Neural cell (in vitro differentiated cells): ENCODE measurements around the gene RIPOR2. TPM values are rescaled to one million over a fixed set of nuclear protein-coding genes. Genes with fewer than 3 reads are reported as not detected.

Experiments
- H2AFZ ChIP-seq: fragments of 200-600, 300-800 bp; sonication (generic), shearing (Covaris generic); 2 replicates; pipeline ENCODE4 v1.6.0; 2014; ENCODE audit warnings: low read depth, mild to moderate bottlenecking, antibody characterized with exemption, low read length, moderate library complexity
- H3F3A ChIP-seq: fragments of 200-600 bp; shearing (Covaris generic); 2 replicates; pipeline ENCODE4 v1.6.1; 2016; ENCODE audit warnings: mild to moderate bottlenecking, moderate library complexity, mixed read lengths, antibody characterized with exemption, low read length; ENCODE audit not compliant: insufficient read depth, poor library complexity, severe bottlenecking
- H3K27ac ChIP-seq: fragments of 200-600, 300-800 bp; sonication (generic), shearing (Covaris generic); 2 replicates; pipeline ENCODE4 v1.5.1; 2014; ENCODE audit warnings: mild to moderate bottlenecking, low read length, moderate library complexity
- H3K27me3 ChIP-seq: fragments of 300-800, 200-600 bp; sonication (generic), shearing (Covaris generic); 2 replicates; pipeline ENCODE4 v1.6.0; 2014; ENCODE audit warnings: mild to moderate bottlenecking, low read depth, low read length, moderate library complexity; ENCODE audit not compliant: insufficient read depth
- H3K36me3 ChIP-seq: fragments of 300-800, 200-600 bp; sonication (generic), shearing (Covaris generic); 2 replicates; pipeline ENCODE4 v1.5.1; 2014; ENCODE audit warnings: mild to moderate bottlenecking, antibody characterized with exemption, low read length, moderate library complexity; ENCODE audit not compliant: insufficient read depth
- H3K4me2 ChIP-seq: fragments of 300-800, 200-600 bp; sonication (generic), shearing (Covaris generic); 2 replicates; pipeline ENCODE4 v1.6.0; 2014; ENCODE audit warnings: mild to moderate bottlenecking, low read length
- H3K4me3 ChIP-seq: fragments of 300-800, 200-600 bp; sonication (generic), shearing (Covaris generic); 2 replicates; pipeline ENCODE4 v1.5.1; 2014; ENCODE audit warnings: mild to moderate bottlenecking, low read length, moderate library complexity
- H3K79me2 ChIP-seq: fragments of 200-600 bp; shearing (Covaris generic); replicated peaks from 2 replicates; pipeline ENCODE4 v1.6.0; 2014; ENCODE audit warnings: mild to moderate bottlenecking, low read length, moderate library complexity; ENCODE audit not compliant: insufficient read depth
- H3K9ac ChIP-seq: fragments of 300-800, 200-600 bp; sonication (generic), shearing (Covaris generic); 2 replicates; pipeline ENCODE4 v1.6.1; 2016; ENCODE audit warnings: mild to moderate bottlenecking, low read length, mixed read lengths
- H3K9me2 ChIP-seq: fragments of 200-600 bp; shearing (Covaris generic); 2 replicates; pipeline ENCODE4 v1.6.1; 2016; ENCODE audit warnings: mild to moderate bottlenecking, low read length, mixed read lengths; ENCODE audit not compliant: insufficient read depth
- H3K9me3 ChIP-seq: fragments of 200-600, 300-800 bp; sonication (generic), shearing (Covaris generic); 2 replicates; pipeline ENCODE4 v1.6.1; 2016; ENCODE audit warnings: mild to moderate bottlenecking, mixed run types, low read length, moderate library complexity, mixed read lengths
- H4K20me1 ChIP-seq: fragments of 200-600 bp; shearing (Covaris generic); 2 replicates; pipeline ENCODE4 v1.6.1; 2016; ENCODE audit warnings: mild to moderate bottlenecking, mixed run types; ENCODE audit not compliant: insufficient read depth
- CTCF ChIP-seq: fragments of 450-650 bp; IDR thresholded peaks from 2 replicates; pipeline ENCODE4 v1.5.1; 2014; ENCODE audit warnings: antibody characterized with exemption, mild to moderate bottlenecking, moderate library complexity; ENCODE audit not compliant: poor library complexity, severe bottlenecking
- EP300 ChIP-seq: fragments of 450-650 bp; conservative IDR thresholded peaks from 2 replicates; pipeline ENCODE4 v1.6.1; 2014; ENCODE audit warnings: antibody characterized with exemption, mild to moderate bottlenecking, moderate library complexity; ENCODE audit not compliant: poor library complexity, severe bottlenecking
- EZH2 ChIP-seq: fragments of 200-600, 300-800 bp; shearing (Covaris generic), sonication (generic); IDR thresholded peaks from 2 replicates; pipeline ENCODE4 v1.6.1; 2014; ENCODE audit warnings: antibody characterized with exemption, low read length, borderline replicate concordance, mild to moderate bottlenecking; ENCODE audit not compliant: insufficient read depth, poor library complexity, severe bottlenecking
- MXI1 ChIP-seq: fragments of 450-650 bp; conservative IDR thresholded peaks from 2 replicates; pipeline ENCODE4 v1.6.1; 2014; ENCODE audit warnings: antibody characterized with exemption, mild to moderate bottlenecking; ENCODE audit not compliant: poor library complexity, severe bottlenecking
- POLR2AphosphoS5 ChIP-seq: IDR thresholded peaks from 2 replicates; pipeline ENCODE4 v1.6.1; 2012
- RAD21 ChIP-seq: fragments of 450-650 bp; conservative IDR thresholded peaks from 2 replicates; pipeline ENCODE4 v1.6.1; 2014; ENCODE audit warnings: antibody characterized with exemption, mild to moderate bottlenecking, moderate library complexity
- REST ChIP-seq: IDR thresholded peaks from 2 replicates; pipeline ENCODE4 v1.6.1; 2012; ENCODE audit warnings: borderline replicate concordance
- SMC3 ChIP-seq: fragments of 450-650 bp; conservative IDR thresholded peaks from 2 replicates; pipeline ENCODE4 v1.6.1; 2014; ENCODE audit warnings: antibody characterized with exemption, mild to moderate bottlenecking, moderate library complexity; ENCODE audit not compliant: poor library complexity
- TAF1 ChIP-seq: IDR thresholded peaks from 2 replicates; pipeline ENCODE4 v1.6.1; 2012; ENCODE audit warnings: low read depth
- polyA plus RNA-seq: library from polyadenylated mRNA; depleted of rRNA; stranded (reverse); fragments of >200 nt; gene quantifications from 2 replicates; pipeline ENCODE4 v1.2.3, GENCODE V29; 2014

RIPOR2 gene
- polyA plus RNA-seq, 1 donor from 2014 or later = 83.8 TPM

DNA sequence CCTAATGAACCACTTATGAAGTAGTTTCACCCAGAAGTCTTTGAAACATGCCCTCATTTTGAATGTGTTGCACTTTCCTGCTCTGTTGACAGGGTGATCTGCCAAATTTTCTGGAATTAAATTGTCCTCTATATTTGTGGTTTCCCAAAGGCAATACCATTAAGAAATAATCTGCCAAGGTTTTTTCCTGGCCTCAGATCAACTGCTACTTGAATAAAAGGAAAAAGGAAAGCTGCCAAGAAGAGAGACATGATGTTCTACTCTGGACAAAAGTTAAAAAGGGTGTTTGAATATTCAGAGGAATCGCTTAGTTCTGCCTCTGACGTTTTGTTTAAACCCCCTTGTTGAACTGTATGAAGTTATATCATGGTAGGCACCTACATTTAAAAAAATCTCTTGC, 99.7 kb downstream of the RIPOR2 start:
- Histone ChIP-seq H3K79me2 (no peaks in the 10 kb centered on the region), H3K4me2 (no peak overlapping the region), H3K9ac (no peak overlapping the region), H2AFZ (no peak overlapping the region), H3F3A (no peaks in the 10 kb centered on the region), H4K20me1 (no peaks in the 10 kb centered on the region), H3K27me3 (no peaks in the 10 kb centered on the region), H3K36me3 (peaks cover 18% of the 10 kb centered on the region), H3K4me3 (no peak overlapping the region), H3K27ac (no peak overlapping the region), H3K9me3 (no peaks in the 10 kb centered on the region), H3K9me2 (no peaks in the 10 kb centered on the region)
- TF ChIP-seq POLR2AphosphoS5 (no peak), REST (no peak), EZH2 (no peak), MXI1 (no peak), CTCF (no peak), RAD21 (no peak), TAF1 (no peak), EP300 (no peak)

DNA sequence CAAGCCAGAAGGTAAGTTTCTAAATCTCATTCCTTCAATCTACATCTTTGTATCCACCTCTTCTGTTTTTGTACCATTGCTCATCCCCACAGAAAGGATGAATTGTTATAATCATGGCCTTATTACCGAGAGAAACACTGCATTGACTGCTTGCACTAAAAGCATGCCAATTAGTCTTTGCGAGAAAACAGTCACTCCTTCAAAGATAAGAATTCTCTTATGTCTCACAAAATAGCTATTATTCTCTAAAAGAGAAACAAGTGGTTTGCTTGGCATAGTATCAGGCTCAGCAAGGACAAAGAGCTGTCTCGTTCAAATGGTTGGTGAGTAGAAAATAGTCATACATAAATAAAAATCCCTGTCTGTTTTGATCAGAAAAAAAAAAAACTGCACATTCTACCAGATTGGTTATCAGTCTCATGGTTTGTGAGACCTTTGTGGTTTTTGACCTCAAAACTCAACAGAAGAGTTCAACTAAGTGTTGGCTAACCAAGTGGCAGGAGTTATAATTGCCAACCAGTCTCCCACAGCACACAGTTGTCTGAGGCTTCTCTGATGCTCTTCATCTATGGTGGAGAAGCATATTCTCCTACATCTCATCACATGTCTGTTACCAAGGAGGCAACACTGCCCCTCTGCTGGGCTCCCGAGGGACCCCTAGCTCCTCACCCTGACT, 101.9 kb downstream of the RIPOR2 start:
- no peaks in the 10 kb centered on the region for H3K9me2 ChIP-seq
- no peaks in the 10 kb centered on the region for H4K20me1 ChIP-seq
- no peaks in the 10 kb centered on the region for H3K27me3 ChIP-seq
- no peak overlapping the region for H3K4me2 ChIP-seq
- H3K9ac ChIP-seq = no peak overlapping the region
- no peak overlapping the region for H2AFZ ChIP-seq
- no peak overlapping the region for H3K27ac ChIP-seq
- H3K9me3 ChIP-seq = no peaks in the 10 kb centered on the region
- TF ChIP-seq POLR2AphosphoS5 (no peak), RAD21 (no peak), TAF1 (no peak), SMC3 (no peak), EZH2 (no peak)
- H3K4me3 ChIP-seq = no peak overlapping the region
- H3K36me3 ChIP-seq = peaks cover 19% of the 10 kb centered on the region
- no peaks in the 10 kb centered on the region for H3F3A ChIP-seq
- H3K79me2 ChIP-seq = no peaks in the 10 kb centered on the region
